GM12878 (cell line): ENCODE results near the gene PITPNC1. TPM values are rescaled to one million over a fixed set of nuclear protein-coding genes. Genes with fewer than 3 reads are reported as not detected.

Experiments
- ATAC-seq: fragments of 200-7000 bp; cut with Tn5 transposase; 3 replicates; pipeline ENCODE4 v1.9.1; 2020; ENCODE audit warnings: mild to moderate bottlenecking, moderate library complexity
- BruUV-seq: library from RNA; stranded (reverse); fragments of 400-500 nt; replicated peaks from 2 replicates; lab custom pipeline; 2021; lab: Mats Ljungman, UMichigan
- CTCF ChIA-PET: fragments of 300-600 bp; sonication (Branson Sonifier 250); formaldehyde crosslinking; extraction: SDS; loops from one replicate; lab custom pipeline; 2021; ENCODE audit warnings: inconsistent platforms; lab: Yijun Ruan, JAX
- POLR2A ChIA-PET: fragments of 350-600 bp; formaldehyde crosslinking; extraction: SDS; loops from one replicate; lab custom pipeline; 2021; ENCODE audit warnings: inconsistent platforms; lab: Charles Lee
- RAD21 ChIA-PET: fragments of 300-600 bp; sonication (Branson Sonifier 250); formaldehyde crosslinking; loops from one replicate; lab custom pipeline; 2023; ENCODE audit warnings: antibody characterized with exemption; ENCODE audit not compliant: unreplicated experiment; lab: Charles Lee
- SMC1A ChIA-PET: fragments of 300-600 bp; sonication (Branson Sonifier 250); formaldehyde crosslinking; loops from one replicate; lab custom pipeline; 2023; ENCODE audit not compliant: unreplicated experiment, uncharacterized antibody; lab: Charles Lee
- DNase-seq: peaks from one replicate; pipeline ENCODE4 v3.0.0-alpha.2; 2011; ENCODE audit warnings: low read depth, low spot score
- FAIRE-seq: peaks from 3 replicates; lab custom pipeline; 2011; peaks lifted over from hg19 to GRCh38; lab: Jason Lieb, UNC
- H2AFZ ChIP-seq: 2 replicates; pipeline ENCODE4 v1.6.0; 2011; ENCODE audit warnings: low read depth, low read length, control low read depth; ENCODE audit not compliant: control insufficient read depth
- H3K27ac ChIP-seq: 2 replicates; pipeline ENCODE4 v1.5.1; 2011; ENCODE audit warnings: control low read depth; ENCODE audit not compliant: control insufficient read depth, insufficient read depth
- H3K27me3 ChIP-seq, 2 experiments: replicated peaks in 1 of 2; 2 replicates each; pipeline versions ENCODE4 v1.6.0 to v1.6.1; 2011; ENCODE audit warnings: low read length in 1 of 2; ENCODE audit not compliant: control insufficient read depth in 2 of 2, insufficient read depth in 2 of 2
- H3K36me3 ChIP-seq, 2 experiments: 2 replicates each; pipeline ENCODE4 v1.5.1; 2011; ENCODE audit warnings: low read length in 1 of 2; ENCODE audit not compliant: control insufficient read depth in 2 of 2, insufficient read depth in 2 of 2
- H3K4me1 ChIP-seq: 2 replicates; pipeline ENCODE4 v1.6.1; 2011; ENCODE audit warnings: mild to moderate bottlenecking, low read length, moderate library complexity, mixed read lengths; ENCODE audit not compliant: control insufficient read depth, insufficient read depth
- H3K4me2 ChIP-seq: 2 replicates; pipeline ENCODE4 v1.6.0; 2011; ENCODE audit warnings: control low read depth; ENCODE audit not compliant: control insufficient read depth, insufficient read depth
- H3K4me3 ChIP-seq: fragments of 200-600 bp; sonication (generic); 2 replicates; pipeline ENCODE4 v1.5.1; 2016
- H3K79me2 ChIP-seq: 2 replicates; pipeline ENCODE4 v1.6.0; 2011; ENCODE audit warnings: low read length; ENCODE audit not compliant: control insufficient read depth, insufficient read depth
- H3K9ac ChIP-seq: 2 replicates; pipeline ENCODE4 v1.8.0; 2011; ENCODE audit warnings: low read length, control low read depth, mixed read lengths; ENCODE audit not compliant: control insufficient read depth, insufficient read depth
- H3K9me3 ChIP-seq: replicated peaks from 3 replicates; pipeline ENCODE4 v1.5.1; 2011; ENCODE audit warnings: mild to moderate bottlenecking, low read length; ENCODE audit not compliant: control insufficient read depth, insufficient read depth
- H4K20me1 ChIP-seq: 2 replicates; pipeline ENCODE4 v1.6.0; 2011; ENCODE audit not compliant: control insufficient read depth, insufficient read depth
- CEBPB ChIP-seq, 2 experiments: fragments of 150-350 bp in 1 of 2; IDR thresholded peaks; 2 replicates each; pipeline ENCODE4 v1.6.1; 2012 to 2014; ENCODE audit warnings: low read depth in 2 of 2, low read length in 2 of 2, borderline replicate concordance in 1 of 2, inconsistent platforms in 1 of 2
- CHD2 ChIP-seq: IDR thresholded peaks from 2 replicates; pipeline ENCODE4 v1.6.1; 2011; ENCODE audit warnings: low read depth, low read length, improper control_type of control experiment, borderline replicate concordance
- WRNIP1 ChIP-seq: IDR thresholded peaks from 2 replicates; pipeline ENCODE4 v1.6.1; 2011; ENCODE audit warnings: low read depth, low read length, improper control_type of control experiment, borderline replicate concordance
- WGBS: methylation state at CpG from one replicate; pipeline ENCODE4 v1.1.6; 2016; ENCODE audit warnings: low lambda C conversion rate; ENCODE audit not compliant: insufficient replicate concordance, insufficient coverage; ENCODE audit errors: missing lambda C conversion rate; 5-methylcytosine and 5-hydroxymethylcytosine counted together
- in situ Hi-C: fragments of 300-500 bp; cut with MboI; formaldehyde crosslinking; loops from 9 replicates; pipeline ENCODE4 v1.14.3; 2018; ENCODE audit warnings: mixed read lengths
- intact Hi-C: fragments of 100-400 bp; cut with micrococcal nuclease; formaldehyde crosslinking; loops from one replicate; pipeline ENCODE4 v1.14.2; 2022; ENCODE audit not compliant: unreplicated experiment
- polyA plus RNA-seq, 11 experiments: library from polyadenylated mRNA; depleted of rRNA in 4 of 11; unstranded in 6 of 11; stranded (reverse) in 5 of 11; fragments of >200 nt; fragmentation: Nextera tagmentation in 4 of 11; fragmentation: Illumina TruSeq in 1 of 11; extraction: Ambion mirVana in 4 of 11; extraction: Trizol in 1 of 11; gene quantifications; 1 replicate in 1 of 11; 2 replicates in 10 of 11; pipeline versions ENCODE4 v1.2.1 to v1.2.3, GENCODE V29; 2011 to 2016; ENCODE audit warnings: inconsistent platforms in 2 of 11, missing spikeins in 2 of 11, low read depth in 1 of 11
- total RNA-seq, 4 experiments: library from RNA; depleted of rRNA in 3 of 4; stranded (reverse); fragments of >200 nt in 3 of 4; fragmentation: Illumina TruSeq in 1 of 4; extraction: Trizol in 1 of 4; gene quantifications; 2 replicates each; pipeline versions ENCODE4 v1.2.1 to v1.2.3, GENCODE V29; 2013 to 2021

PITPNC1 gene
- total and polyA plus RNA-seq, 10 of the 15 experiments (the other 5 are each of a cell fraction or from before 2014, with no cell fraction given) = 12.2 to 62.4 (median 47.3) TPM

DNA sequence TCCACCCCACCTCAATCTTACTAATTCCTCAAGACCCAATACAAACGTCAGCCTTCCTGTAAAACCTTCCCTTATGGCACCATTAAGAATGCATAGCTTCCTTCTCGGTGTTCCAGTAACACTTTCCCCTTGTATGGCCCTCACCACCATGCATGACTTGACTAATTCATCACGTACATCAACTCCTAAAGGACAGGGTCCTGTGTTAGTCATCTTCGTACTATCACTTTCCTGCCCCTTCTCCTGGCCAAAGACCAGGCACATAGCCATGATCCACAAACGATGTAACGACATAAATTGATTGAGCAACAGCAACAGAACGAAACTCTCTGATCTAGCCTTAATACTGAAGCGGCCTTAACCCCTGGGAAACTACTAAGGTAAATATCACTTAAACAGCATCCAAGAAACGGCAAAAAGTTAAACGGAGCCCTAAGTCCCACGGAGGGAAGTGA lies 11.3 kb upstream of the PITPNC1 start:
- BruUV-seq = no TSS peak

More for the DNA sequence above, 11.3 kb upstream of the PITPNC1 start:
- H3K4me3 ChIP-seq = peak overlapping the region; percentile 98
- H3K27ac ChIP-seq = peak overlapping the region; percentile 80
- SMC1A ChIA-PET = interaction anchor here (0.6 to 4.4 kb wide), 5 partner anchors 10 to 915 kb away, joined by 3 to 25 read pairs (median 4); partner anchors contain the start of gene PITPNC1
- ATAC-seq (peak; percentile 48), FAIRE-seq (peak; percentile 41), DNase-seq (no peak)
- no peaks in the 10 kb centered on the region for H3K27me3 ChIP-seq
- no peaks in the 10 kb centered on the region for H3K9me3 ChIP-seq
- 2% methylated on average over 11 of the region's 11 CpGs for WGBS
- RAD21 ChIA-PET = interaction anchor here (0.7 to 3.0 kb wide), 3 partner anchors 8 to 68 kb away, joined by 4 to 8 read pairs (median 4); no protein-coding TSS in a partner anchor
- in situ Hi-C loops (loop anchor here (5.0 to 10.0 kb wide), 3 partner anchors 352 to 549 kb away; partner anchors contain the start of gene NOL11), intact Hi-C loops (no loop called here)
- H3K79me2 ChIP-seq = peaks cover 56% of the 10 kb centered on the region
- H3K36me3 ChIP-seq = peaks cover 0 to 8% of the 10 kb centered on the region in 2 experiments; a peak in 1 of 4 replicates
- peak overlapping the region; percentile 91 for H3K9ac ChIP-seq
- no peaks in the 10 kb centered on the region for H4K20me1 ChIP-seq
- H2AFZ ChIP-seq = peak overlapping the region; percentile 14; the same call in 1 of the 2 replicates
- peak overlapping the region; percentile 92 for H3K4me2 ChIP-seq
- 0 out of 4 replicates have a peak, but pooled peaks of 1 of the 2 experiments have one; percentile 23 for TF ChIP-seq CEBPB (IDR thresholded peaks at IDR 0.05; ENCODE audit: borderline replicate concordance in 1 of 2, low read depth in 2 of 2, low read length in 2 of 2)
- no peak for TF ChIP-seq CHD2
- TF ChIP-seq WRNIP1 = peak; percentile 78; the same call in 1 of the 2 replicates
- CTCF ChIA-PET = interaction anchor here (0.9 to 6.6 kb wide), 4 partner anchors 9 to 394 kb away, joined by 3 to 45 read pairs (median 6); no protein-coding TSS in a partner anchor
- H3K4me1 ChIP-seq = peaks cover 6% of the 10 kb centered on the region; the same call in 1 of the 2 replicates
- POLR2A ChIA-PET = interaction anchor here (1.1 to 1.2 kb wide), 2 partner anchors 20 to 337 kb away, joined by 3 to 4 read pairs; no protein-coding TSS in a partner anchor
